HEK293T (cell line): ENCODE measurements around the gene TOR2A.

ENCODE experiments used
- BHLHE40 ChIP-seq: fragments of 450-650 bp; IDR thresholded peaks from 2 replicates; pipeline ENCODE4 v1.6.1; 2016; ENCODE audit warnings: mild to moderate bottlenecking, moderate library complexity, borderline replicate concordance
- ELF4 ChIP-seq: fragments of 450-650 bp; IDR thresholded peaks from 2 replicates; pipeline ENCODE4 v1.6.1; 2017; ENCODE audit warnings: antibody characterized with exemption
- FOXA1 ChIP-seq: fragments of 450-650 bp; IDR thresholded peaks from 2 replicates; pipeline ENCODE4 v1.6.1; 2016; ENCODE audit warnings: mild to moderate bottlenecking
- FOXK2 ChIP-seq: fragments of 450-650 bp; IDR thresholded peaks from 2 replicates; pipeline ENCODE4 v1.6.1; 2016; ENCODE audit warnings: mild to moderate bottlenecking
- L3MBTL2 ChIP-seq: fragments of 450-650 bp; conservative IDR thresholded peaks from 2 replicates; pipeline ENCODE4 v1.6.1; 2016; ENCODE audit warnings: mild to moderate bottlenecking
- LEF1 ChIP-seq: fragments of 450-650 bp; IDR thresholded peaks from 2 replicates; pipeline ENCODE4 v1.6.1; 2017; ENCODE audit warnings: mild to moderate bottlenecking, borderline replicate concordance
- NFRKB ChIP-seq: fragments of 450-650 bp; IDR thresholded peaks from 2 replicates; pipeline ENCODE4 v1.6.1; 2016; ENCODE audit warnings: mild to moderate bottlenecking, moderate library complexity
- SP1 ChIP-seq: fragments of 450-650 bp; IDR thresholded peaks from 2 replicates; pipeline ENCODE4 v1.6.1; 2017
- SUZ12 ChIP-seq: fragments of 450-650 bp; IDR thresholded peaks from 2 replicates; pipeline ENCODE4 v1.6.1; 2016; ENCODE audit warnings: mild to moderate bottlenecking
- TARDBP ChIP-seq: fragments of 450-650 bp; IDR thresholded peaks from 2 replicates; pipeline ENCODE4 v1.6.1; 2016
- ZNF384 ChIP-seq: fragments of 450-650 bp; IDR thresholded peaks from 2 replicates; pipeline ENCODE4 v1.6.1; 2016

GRCh38 chr9:127716412-127716811 is 18.7 kb downstream of the TOR2A start:
- TF ChIP-seq LEF1: no peak
- TF ChIP-seq SP1: no peak
- TF ChIP-seq NFRKB: no peak
- TF ChIP-seq SUZ12: no peak
- TF ChIP-seq TARDBP: no peak
- no peak for TF ChIP-seq FOXA1
- no peak for TF ChIP-seq ZNF384
- no peak for TF ChIP-seq FOXK2
- TF ChIP-seq L3MBTL2: no peak
- no peak for TF ChIP-seq BHLHE40
- no peak for TF ChIP-seq ELF4
